ENCODE data around the gene CUEDC1. TPM values are rescaled to one million over a fixed set of nuclear protein-coding genes. Genes with fewer than 3 reads are reported as not detected.
A peak's percentile ranks its signal among the peaks of the same experiment; 100 is the strongest.

Gene CUEDC1
- total and polyA plus RNA-seq, 9 of the 15 experiments (the other 6 are each of a cell fraction or from before 2014, with no cell fraction given): 0.20 to 4.1 (median 1.6) TPM; not detected in 1

DNA sequence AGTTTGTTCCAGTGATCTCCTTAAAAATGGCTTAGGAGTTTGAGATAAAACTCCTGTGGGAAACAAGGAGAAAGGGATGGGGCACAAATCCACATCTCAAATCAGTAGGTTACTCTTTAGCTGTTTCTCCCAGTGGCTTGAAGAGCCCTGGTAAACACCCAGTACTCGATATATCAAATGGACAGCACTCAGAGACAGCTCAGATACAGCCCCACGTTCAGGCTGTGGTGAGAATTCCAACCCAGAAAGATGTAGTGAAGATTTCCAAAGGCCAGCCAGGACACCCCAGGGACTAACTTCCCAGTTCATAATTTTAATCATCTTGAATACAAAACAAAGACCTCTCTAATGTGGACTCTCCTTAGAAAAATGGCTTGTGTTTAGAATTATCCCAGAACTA, 39.2 kb upstream of the CUEDC1 start:
- Histone ChIP-seq H3K4me1 (replicated peaks in 1 of 2; ENCODE audit: control insufficient read depth in 2 of 2, insufficient read depth in 2 of 2, low read length in 2 of 2) (peaks cover 2 to 37% of the 10 kb centered on the region in 2 experiments; a peak in 4 of 5 replicates), H3K4me2 (ENCODE audit: insufficient read depth, low read length) (no peak overlapping the region), H3K27me3 (ENCODE audit: control insufficient read depth in 2 of 2, insufficient read depth in 2 of 2, low read length in 2 of 2) (no peaks in the 10 kb centered on the region), H3K9me1 (ENCODE audit: control insufficient read depth, insufficient read depth, low read length) (peaks cover 3% of the 10 kb centered on the region), H3K36me3 (ENCODE audit: control insufficient read depth, insufficient read depth, low read length) (peaks cover 21% of the 10 kb centered on the region), H3K9me3 (replicated peaks; ENCODE audit: control insufficient read depth, insufficient read depth, low read depth, low read length) (no peaks in the 10 kb centered on the region), H4K20me1 (replicated peaks; ENCODE audit: control insufficient read depth, insufficient read depth, low read length) (no peaks in the 10 kb centered on the region; the same call in 1 of the 2 replicates), H3K4me3 (no peak overlapping the region), H3K79me2 (ENCODE audit: control insufficient read depth, insufficient read depth, low read length) (no peaks in the 10 kb centered on the region), H3K27ac (ENCODE audit: extremely low read depth, low read depth, low read length) (no peak overlapping the region), H3K9ac (ENCODE audit: insufficient read depth in 1 of 2, low read depth in 2 of 2, low read length in 2 of 2) (no peak overlapping the region), H2AFZ (ENCODE audit: low read depth, low read length) (no peak overlapping the region)
- ATAC-seq (peak; percentile 18), DNase-seq (ENCODE audit: extremely low read depth in 1 of 4, low spot score in 3 of 4) (no peak), FAIRE-seq (no peak)
- in situ Hi-C loops (cut with MboI) (no loop called here), intact Hi-C loops (cut with micrococcal nuclease) (loop anchor here (2.0 kb wide), 1 partner anchor 44 kb away; no protein-coding TSS in a partner anchor)
- CTCF ChIA-PET (ENCODE audit: low intra/inter-chr PET ratio): interaction anchor here (0.6 to 1.4 kb wide), 2 partner anchors 13 to 101 kb away, joined by 3 to 4 read pairs; partner anchors contain the start of gene SRSF1
- no TSS peak for BruUV-seq (replicated peaks)
- WGBS (ENCODE audit: insufficient coverage, low coverage, missing lambda C conversion rate): 26% methylated on average over 2 of the region's 2 CpGs
- POLR2A ChIA-PET: interaction anchor here (1.2 to 7.6 kb wide), 5 partner anchors 11 to 134 kb away, joined by 3 to 82 read pairs (median 5); partner anchors contain the start of gene SRSF1
- no peak for TF ChIP-seq PURB (CRISPR knock-in tag; IDR thresholded peaks at IDR 0.05; ENCODE audit: low read depth)
- TF ChIP-seq, protein P1, sequence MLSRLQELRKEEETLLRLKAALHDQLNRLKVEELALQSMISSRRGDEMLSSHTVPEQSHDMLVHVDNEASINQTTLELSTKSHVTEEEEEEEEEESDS (CRISPR knock-in tag; IDR thresholded peaks at IDR 0.05): no peak
- no peak for TF ChIP-seq ZNF184 (CRISPR knock-in tag; IDR thresholded peaks at IDR 0.05)
- TF ChIP-seq FOXJ2 (tag; IDR thresholded peaks at IDR 0.05): no peak
- TF ChIP-seq, protein P2, sequence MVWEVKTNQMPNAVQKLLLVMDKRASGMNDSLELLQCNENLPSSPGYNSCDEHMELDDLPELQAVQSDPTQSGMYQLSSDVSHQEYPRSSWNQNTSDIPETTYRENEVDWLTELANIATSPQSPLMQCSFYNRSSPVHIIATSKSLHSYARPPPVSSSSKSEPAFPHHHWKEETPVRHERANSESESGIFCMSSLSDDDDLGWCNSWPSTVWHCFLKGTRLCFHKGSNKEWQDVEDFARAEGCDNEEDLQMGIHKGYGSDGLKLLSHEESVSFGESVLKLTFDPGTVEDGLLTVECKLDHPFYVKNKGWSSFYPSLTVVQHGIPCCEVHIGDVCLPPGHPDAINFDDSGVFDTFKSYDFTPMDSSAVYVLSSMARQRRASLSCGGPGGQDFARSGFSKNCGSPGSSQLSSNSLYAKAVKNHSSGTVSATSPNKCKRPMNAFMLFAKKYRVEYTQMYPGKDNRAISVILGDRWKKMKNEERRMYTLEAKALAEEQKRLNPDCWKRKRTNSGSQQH (CRISPR knock-in tag; IDR thresholded peaks at IDR 0.05): 0 out of 2 replicates have a peak, but pooled peaks have one; percentile 15
- 0 out of 2 replicates have a peak, but pooled peaks have one; percentile 69 for TF ChIP-seq HNRNPUL1 (IDR thresholded peaks at IDR 0.05; ENCODE audit: low read length)
- TF ChIP-seq, protein P3, sequence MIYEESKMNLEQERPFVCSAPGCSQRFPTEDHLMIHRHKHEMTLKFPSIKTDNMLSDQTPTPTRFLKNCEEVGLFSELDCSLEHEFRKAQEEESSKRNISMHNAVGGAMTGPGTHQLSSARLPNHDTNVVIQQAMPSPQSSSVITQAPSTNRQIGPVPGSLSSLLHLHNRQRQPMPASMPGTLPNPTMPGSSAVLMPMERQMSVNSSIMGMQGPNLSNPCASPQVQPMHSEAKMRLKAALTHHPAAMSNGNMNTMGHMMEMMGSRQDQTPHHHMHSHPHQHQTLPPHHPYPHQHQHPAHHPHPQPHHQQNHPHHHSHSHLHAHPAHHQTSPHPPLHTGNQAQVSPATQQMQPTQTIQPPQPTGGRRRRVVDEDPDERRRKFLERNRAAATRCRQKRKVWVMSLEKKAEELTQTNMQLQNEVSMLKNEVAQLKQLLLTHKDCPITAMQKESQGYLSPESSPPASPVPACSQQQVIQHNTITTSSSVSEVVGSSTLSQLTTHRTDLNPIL (CRISPR knock-in tag; IDR thresholded peaks at IDR 0.05): no peak
- no peak for TF ChIP-seq FOXP1 (CRISPR knock-in tag; IDR thresholded peaks at IDR 0.05)
- TF ChIP-seq POLR2AphosphoS2 (IDR thresholded peaks at IDR 0.05; ENCODE audit: low read length): peak; percentile 12; the same call in 1 of the 2 replicates
- no peak for TF ChIP-seq NUFIP1 (IDR thresholded peaks at IDR 0.05; ENCODE audit: partially characterized antibody)
- TF ChIP-seq ZNF830 (CRISPR knock-in tag; IDR thresholded peaks at IDR 0.05): no peak
- TF ChIP-seq, protein P4, sequence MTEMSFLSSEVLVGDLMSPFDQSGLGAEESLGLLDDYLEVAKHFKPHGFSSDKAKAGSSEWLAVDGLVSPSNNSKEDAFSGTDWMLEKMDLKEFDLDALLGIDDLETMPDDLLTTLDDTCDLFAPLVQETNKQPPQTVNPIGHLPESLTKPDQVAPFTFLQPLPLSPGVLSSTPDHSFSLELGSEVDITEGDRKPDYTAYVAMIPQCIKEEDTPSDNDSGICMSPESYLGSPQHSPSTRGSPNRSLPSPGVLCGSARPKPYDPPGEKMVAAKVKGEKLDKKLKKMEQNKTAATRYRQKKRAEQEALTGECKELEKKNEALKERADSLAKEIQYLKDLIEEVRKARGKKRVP (CRISPR knock-in tag; IDR thresholded peaks at IDR 0.05): 0 out of 2 replicates have a peak, but pooled peaks have one; percentile 6
- TF ChIP-seq, protein P5, sequence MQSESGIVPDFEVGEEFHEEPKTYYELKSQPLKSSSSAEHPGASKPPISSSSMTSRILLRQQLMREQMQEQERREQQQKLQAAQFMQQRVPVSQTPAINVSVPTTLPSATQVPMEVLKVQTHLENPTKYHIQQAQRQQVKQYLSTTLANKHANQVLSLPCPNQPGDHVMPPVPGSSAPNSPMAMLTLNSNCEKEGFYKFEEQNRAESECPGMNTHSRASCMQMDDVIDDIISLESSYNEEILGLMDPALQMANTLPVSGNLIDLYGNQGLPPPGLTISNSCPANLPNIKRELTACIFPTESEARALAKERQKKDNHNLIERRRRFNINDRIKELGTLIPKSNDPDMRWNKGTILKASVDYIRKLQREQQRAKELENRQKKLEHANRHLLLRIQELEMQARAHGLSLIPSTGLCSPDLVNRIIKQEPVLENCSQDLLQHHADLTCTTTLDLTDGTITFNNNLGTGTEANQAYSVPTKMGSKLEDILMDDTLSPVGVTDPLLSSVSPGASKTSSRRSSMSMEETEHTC (IDR thresholded peaks at IDR 0.05): no peak
- no peak for TF ChIP-seq ZNF263 (CRISPR knock-in tag; IDR thresholded peaks at IDR 0.05; ENCODE audit: borderline replicate concordance)
- TF ChIP-seq MEIS2 (IDR thresholded peaks at IDR 0.05; ENCODE audit: partially characterized antibody): peak; percentile 42
- TF ChIP-seq TFAM (CRISPR knock-in tag; conservative IDR thresholded peaks at IDR 0.05): no peak
- 0 out of 4 replicates have a peak, but pooled peaks of 1 of the 2 experiments have one; percentile 7 for TF ChIP-seq NONO (IDR thresholded peaks at IDR 0.05; ENCODE audit: low read depth in 2 of 2, low read length in 1 of 2)
- no peak for TF ChIP-seq RBM25 (IDR thresholded peaks at IDR 0.05; ENCODE audit: low read depth, low read length, severe bottlenecking)
